ENCODE measurements around the gene BRINP1.

The BRINP1 gene

DNA sequence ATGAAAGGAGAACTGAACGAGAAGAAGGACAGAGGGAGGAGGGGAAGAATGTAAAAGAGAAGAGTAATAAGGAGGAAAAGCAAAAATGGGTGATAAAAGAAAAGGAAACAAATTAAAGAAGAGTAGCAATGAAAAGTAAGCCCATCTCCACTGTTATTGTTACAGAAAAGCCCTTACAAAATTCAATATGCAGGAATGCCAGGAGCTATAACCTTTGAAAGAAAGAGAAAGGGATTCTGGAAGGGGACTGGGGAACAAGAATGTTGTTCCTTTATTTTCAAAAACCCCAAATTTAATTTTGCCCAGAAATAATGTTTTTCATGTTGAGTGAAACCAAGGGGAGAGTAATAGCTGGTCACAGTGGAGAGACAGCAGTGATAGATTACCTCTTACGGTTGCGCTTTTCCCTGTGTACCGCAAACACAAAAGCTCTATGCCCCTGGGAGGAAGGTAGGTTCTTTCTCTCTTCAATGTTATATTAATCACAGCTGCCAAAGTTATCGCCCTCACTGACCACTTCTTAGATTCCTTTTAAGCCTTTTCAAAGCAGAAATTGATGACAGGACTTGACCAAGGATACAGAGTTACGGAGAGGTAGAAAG lies 86.7 kb downstream of the BRINP1 start:
- DNase-seq (ENCODE audit: low read depth): no peak

DNA sequence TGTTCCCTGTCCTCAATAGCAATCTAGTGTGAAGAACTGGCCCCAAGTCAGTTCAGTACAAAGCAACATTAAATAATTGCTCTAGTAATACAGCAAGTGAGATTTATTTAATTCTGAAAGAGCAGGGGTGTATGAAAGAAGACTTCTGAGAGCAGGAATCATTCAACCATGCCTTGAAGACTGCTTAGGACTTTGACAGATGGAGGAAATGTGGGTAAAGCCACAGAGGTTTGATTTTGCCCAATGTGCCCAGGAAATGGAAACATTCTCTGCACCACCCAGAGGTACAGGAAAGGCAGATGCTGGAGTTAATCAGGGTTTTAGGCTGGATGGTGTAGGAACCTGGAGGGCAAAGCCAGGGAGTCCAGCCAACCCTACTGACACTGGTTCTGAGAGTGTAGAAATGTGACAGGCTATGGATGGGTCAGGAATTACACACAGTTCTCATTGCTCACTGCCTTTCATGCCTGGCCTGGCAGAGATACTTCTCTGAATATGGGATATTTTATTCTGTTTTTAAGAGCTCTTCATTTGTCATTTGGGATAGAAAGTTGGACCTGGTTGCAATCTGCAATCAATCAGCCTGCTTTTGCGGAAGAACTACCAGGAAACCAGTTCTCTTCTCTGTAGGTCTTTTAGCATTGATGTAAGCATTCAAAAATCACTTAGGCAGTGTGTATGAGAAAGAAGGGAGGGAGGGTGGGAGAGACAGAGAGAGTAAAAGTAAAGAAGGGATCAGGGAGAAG lies 88.3 kb downstream of the BRINP1 start:
- no peak for DNase-seq (ENCODE audit: low read depth)

DNA sequence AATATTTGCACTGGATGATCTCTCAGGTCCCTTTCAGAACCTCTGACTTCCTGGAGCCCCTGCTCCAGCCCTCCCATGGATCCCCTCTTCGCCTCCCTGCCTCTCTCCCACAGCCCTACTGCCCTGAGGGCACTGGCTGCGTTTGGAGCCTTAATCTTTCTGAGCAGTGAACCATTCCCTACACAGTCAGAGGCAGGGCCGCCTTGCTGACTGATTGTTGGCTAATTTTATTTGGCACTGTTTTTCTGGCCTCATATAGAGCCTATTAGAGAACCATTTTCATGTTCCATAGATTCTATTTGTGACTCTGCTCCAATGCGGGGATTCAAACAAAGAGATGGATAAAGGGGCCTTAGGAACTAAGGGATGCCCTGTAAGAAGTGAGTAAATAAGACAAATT lies 91.1 kb downstream of the BRINP1 start:
- DNase-seq (ENCODE audit: low read depth): no peak

DNA sequence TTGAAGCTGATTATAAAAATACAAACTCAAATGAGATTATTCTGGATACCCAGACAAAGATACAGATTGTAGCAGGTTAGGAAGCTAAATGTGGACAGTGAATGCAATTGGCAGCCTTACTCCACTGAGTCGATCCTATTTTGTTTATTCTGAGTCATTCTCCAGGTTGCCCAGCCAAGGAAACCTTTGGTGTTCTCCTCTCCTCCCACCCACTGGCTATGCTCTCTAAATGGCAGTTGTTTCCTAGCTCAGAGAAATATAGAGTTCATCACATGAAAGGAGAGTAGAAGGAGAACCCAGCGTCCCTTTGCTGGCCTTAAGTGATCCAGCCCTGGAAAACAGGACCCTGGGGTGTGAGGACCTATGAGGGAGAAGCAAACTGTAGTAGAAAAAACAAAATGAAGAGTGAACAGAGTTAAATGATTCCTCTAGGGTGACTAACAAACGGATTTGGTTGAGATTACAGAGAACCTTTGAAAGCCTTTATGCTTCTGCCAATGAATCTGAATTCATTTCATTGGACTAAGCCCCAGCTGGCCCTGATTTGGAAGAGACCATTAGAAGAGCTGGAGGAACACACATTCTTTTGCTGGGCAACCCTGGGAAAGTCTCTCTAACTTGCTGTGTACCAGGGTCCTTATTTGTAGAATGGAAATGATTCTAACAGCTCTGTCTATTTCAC lies 95.1 kb downstream of the BRINP1 start:
- DNase-seq (ENCODE audit: low read depth): peak; percentile 3

DNA sequence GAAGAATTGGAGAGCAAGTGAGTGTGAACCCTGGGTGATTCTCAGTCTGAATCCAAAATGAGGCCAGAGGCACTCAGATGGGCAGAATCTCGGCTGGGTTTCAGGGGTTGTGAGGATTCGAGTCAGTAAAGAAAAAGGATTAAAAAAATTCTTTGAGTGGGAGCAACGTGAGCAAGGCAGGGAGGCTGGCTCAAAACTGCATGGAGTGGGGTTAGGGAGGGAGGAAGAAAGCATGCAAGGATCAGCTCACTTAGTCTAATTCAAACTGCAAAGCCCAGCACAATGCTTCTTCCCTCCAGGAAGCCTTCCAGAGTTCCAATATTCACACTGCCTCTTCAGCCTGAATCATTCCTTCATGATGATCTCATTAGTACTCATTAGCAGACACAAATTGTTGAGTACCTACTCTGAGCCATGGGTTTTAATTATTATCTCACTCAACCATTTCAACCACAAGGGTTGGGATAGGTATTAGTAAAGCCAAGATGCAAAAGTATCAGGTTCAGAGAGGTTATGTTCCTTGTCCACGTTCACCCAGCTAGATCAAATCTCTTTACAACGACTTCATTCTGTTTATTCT lies 95.8 kb downstream of the BRINP1 start:
- no peak for DNase-seq (ENCODE audit: low read depth)

DNA sequence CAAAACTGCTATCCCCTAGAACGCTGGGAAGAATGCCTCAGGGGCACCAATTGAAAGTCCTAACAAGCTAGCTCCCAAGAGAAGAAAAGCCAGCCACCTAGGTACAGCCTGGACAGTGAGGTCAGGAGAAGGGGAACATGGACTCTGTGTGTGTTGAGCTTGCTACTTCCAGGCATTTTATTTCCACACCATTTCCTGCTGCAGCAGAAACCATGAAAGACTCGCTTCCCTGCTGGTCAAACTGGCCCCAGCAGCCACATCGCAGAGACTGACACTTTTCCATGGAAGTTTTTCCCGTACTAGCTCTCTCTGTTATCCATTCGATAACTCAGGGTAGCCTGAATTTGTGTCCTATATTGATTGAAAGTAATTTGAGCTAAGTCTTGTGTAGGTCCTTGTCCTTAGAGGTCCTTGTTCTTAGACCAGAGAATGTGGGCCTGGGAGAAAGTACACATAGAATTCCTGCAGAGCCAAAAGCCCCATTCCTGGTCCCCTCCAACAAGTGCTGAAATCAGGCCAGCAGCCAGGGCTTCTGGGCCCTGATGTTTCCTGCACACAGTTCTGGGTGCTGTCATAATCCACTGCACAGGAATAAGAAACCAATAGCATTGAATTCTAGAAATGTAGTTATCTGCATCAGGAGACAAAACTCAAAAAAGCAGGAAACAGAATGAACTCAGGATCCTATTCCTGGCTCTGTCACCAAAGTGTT lies 96.6 kb downstream of the BRINP1 start:
- no peak for DNase-seq (ENCODE audit: low read depth)

DNA sequence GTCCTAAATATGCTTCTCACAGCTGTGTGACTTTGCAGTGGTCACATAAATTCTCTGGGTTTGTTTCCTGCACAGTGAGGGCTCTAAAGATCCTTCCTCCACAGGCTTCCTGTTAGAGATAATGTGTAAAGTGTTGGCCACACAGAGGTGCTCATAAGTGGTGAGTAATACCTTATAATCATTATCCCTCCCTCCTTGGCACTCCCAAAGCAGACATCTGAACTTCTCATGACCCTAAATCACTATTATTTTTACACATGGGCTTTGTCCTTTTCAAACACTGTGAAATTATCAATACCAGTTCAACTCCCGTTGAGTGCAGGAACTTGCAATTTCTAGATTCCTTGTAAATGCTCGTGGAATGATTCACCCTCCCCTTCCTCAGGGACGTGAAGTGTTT lies 100.2 kb downstream of the BRINP1 start:
- peak; percentile 20 for DNase-seq (ENCODE audit: low read depth)

DNA sequence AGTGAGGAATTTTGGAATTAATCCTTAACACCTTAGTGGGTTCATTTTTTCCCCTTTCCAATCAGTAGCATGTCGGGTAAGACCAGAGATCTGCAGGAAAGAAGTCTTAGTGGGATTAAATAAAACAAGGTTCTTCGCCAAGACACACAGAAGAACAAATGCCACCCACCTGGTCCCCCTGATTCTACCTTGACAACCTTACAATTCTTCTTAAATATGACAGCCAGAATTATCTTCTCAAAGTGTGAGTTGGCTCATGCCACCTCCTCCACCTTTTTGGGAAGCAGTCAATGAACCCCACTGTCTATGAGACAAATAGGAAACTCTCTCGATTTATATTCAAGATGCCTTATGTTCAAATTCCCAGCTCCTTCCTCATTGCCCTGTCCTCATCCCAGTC lies 105.1 kb downstream of the BRINP1 start:
- DNase-seq (ENCODE audit: low read depth): no peak

DNA sequence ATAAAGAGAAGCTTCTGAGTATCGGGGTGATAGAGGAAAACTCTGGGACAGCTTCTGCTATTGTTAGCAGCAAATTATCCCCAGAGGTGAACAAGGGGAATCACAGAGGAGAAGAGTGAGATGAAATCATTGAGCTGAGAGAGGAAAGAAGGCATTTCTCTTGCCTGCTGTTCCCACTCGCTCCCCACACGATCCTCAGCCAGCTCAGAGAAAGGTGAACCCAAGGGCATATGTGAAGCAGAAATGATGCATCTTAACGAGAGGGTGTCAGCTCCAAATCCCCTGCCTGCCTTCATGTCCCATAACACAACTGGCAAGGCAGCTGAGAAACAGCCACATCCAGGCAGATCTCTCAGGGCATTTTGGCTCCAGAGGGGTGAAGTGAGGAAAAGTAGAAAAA lies 111.6 kb downstream of the BRINP1 start:
- no peak for DNase-seq (ENCODE audit: low read depth)

DNA sequence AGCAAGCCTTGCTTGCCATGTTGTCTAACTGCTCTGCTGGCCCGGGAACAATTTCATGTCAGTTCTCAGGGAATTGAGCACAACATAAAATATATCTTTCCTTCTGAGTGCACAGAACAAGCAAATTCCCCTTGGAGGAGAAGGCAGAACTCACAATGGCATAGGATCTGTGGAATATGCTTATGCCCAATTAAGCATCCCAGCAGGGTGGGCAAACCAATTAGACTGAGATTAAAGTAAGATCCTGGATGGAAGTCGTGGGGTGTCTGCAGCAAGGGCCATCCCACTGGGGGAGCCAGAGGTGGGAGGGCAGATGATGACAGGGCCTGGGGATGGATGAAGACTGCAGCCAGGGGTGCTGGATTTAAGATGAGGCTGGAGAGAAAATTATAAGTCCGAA lies 114.1 kb downstream of the BRINP1 start:
- DNase-seq (ENCODE audit: low read depth): no peak

DNA sequence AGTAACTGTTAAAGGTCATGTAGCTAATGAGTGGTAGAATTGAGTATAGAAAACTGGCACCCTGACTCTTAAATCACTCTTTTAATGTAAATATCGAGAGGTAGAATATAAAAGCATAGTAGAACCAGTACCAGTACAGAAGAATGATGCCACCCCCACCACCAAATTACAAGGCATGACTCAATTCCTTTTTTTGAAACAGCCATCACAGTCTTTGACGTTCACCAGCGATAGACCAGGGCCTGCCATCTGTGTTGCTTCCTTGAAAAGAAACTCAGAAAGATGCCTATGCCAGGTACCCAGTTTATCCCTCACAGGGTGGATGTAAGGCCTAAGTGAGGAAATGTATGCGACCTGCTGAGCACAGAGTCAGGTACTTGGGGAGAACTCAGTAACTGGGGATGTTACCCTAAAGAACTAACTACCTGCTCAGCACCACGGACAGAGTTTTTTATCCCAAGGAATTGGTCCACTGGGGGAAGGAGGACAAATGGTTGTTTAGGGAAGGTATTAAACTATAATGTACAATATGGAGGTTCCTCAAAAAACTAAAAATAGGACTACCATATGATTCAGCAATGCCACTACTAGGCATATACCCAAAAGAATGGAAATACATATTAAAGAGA lies 116.5 kb downstream of the BRINP1 start:
- no peak for DNase-seq (ENCODE audit: low read depth)

DNA sequence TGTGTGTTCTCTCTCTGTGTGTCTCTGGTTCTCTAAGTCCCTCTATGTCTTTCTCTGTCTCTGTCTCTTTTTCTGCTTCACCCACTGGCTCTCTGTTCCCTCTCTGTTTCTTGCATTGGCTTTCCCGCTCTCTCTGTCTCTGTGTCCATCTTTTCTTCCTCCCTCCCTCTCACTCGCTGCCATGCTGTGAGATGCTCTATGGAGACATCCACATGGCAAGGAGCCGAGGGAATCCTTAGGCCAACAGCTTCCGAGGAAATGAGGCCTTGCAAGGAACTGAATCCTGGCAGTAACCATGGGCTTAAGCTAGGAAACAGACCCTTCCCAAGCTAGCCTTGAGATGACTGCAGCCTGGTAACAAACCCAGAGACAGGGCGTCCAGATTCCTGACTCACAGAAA lies 117.3 kb downstream of the BRINP1 start:
- DNase-seq (ENCODE audit: low read depth): no peak

DNA sequence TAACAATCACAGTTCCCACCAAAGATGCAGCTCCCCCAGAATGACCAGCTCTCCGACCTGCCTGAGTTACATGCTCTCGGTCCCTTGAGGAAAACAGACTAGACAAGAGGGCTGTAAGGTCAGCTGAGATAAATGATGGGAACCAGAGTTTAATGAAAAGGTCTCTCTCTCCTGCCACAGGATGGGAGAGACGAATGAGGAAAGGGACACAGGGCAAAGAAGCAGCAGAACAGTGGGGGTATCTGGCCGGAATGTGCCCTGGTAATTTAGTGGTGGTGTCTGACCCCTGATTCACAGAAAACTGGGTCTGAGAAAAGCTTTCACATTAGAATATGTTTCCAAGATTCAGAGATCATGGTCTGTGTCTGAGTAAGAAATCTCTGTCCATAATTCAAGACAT lies 118.5 kb downstream of the BRINP1 start:
- DNase-seq (ENCODE audit: low read depth): no peak

DNA sequence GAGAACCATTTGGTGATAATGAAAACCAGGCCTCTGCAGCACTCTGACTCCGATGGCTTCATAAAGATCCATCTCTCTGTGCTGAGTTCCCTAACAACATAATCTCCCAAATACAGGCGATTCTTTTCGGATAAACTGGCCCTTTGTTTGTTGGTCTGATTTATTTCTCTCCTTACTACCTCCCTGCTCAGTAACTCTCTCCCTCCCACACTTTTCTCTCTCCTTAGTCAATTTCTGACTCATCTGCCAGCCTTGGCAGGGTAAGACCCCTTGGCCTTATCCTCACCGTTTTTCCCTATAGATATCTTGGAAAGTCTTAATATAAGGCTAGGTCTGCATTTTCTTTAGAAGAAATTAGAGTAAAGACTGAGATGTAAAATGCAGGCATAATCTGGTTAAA lies 128.7 kb downstream of the BRINP1 start:
- no peak for DNase-seq (ENCODE audit: low read depth)

DNA sequence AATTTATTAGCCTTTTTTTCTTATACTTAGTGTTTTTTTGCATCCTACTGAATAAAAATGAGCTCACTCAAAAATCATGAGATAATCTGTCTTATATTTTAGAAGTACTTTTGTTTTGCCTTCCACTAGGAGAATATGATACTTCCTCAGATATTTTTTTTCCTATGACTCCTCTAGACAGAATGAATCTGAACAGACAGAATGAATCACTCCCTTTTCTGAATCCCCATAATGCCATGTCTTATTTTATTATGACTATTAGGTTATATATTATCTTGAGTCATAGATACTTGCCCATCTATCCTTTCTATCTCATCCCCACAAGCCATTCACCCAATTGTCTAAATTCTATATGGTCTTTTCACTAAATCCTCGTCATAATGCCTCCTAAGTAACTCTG lies 134.6 kb downstream of the BRINP1 start:
- DNase-seq (ENCODE audit: low read depth): peak; percentile 9

DNA sequence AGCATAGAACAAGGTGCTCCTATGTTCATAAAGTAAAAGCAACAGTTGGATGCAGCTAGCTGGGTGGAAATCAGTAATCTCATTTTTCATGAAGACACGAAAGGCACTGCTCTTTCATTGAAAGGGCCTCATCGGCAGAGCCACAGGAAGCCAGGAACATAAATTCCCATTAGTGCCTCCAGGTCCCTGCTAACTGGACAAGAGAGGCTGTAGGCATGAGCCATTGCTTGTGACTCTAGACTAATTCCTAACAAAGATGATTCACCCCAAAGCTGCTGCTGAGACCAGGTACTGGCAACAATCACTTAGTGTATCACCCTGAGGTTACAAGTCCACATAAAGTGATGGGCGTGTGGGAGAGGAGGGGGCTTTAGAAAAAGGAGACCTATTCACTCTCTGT lies 141.8 kb downstream of the BRINP1 start:
- no peak for DNase-seq (ENCODE audit: low read depth)

DNA sequence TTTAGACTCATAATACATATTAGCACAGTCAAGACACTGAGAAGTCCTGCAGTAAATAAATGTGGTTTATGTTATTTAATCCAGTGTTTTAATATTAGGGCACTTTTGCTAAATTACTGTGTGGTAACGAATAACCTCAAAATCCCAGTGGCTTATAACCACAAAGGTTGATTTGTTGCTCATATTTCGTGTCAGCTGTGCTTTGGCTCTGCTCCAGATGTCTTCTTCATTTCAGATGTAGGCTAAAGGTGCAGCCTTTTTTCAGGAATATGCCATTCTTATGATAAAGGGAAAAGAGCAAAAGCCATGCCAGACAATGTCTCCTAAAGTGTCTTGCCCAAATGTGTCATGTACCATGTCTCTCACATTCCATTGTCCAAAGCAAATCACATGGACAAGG lies 144.8 kb downstream of the BRINP1 start:
- DNase-seq (ENCODE audit: low read depth): no peak

DNA sequence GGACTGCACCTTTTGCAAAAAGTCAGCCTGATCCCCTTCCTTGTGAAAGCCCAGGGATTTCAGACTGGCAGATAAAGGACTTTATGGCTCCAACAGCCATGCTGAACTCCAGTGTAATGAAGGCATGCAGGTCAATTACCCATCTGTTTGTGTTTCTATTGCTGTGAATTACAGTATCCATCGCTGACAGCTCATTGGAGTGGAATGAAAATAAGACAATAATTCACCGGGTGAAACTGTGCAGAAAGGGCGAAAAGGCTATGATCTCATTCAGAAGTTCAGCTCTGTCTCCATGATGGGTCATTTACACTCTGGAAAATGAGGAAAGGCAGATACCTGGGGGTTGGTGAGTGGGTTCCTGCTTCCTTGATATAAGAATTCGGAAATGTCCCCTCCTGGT lies 148.0 kb downstream of the BRINP1 start:
- no peak for DNase-seq (ENCODE audit: low read depth)

DNA sequence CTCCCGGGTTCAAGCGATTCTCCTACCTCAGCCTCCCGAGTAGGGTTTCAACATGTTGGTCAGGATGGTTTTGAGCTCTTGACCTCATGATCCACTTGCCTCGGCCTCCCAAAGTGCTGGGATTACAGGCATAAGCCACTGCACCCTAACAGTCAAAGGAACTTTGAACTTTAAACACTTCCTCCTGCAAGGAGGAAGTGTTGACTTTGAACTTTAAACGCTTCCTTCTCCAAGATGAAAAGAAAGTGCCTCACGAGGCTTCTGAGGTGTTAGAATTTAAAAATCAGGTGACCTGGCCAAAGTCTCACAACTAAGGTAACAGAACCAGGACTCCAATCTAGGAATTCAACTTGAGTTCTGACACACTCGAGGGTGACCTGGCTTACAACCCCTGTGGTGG lies 150.9 kb downstream of the BRINP1 start:
- no peak for DNase-seq (ENCODE audit: low read depth)

DNA sequence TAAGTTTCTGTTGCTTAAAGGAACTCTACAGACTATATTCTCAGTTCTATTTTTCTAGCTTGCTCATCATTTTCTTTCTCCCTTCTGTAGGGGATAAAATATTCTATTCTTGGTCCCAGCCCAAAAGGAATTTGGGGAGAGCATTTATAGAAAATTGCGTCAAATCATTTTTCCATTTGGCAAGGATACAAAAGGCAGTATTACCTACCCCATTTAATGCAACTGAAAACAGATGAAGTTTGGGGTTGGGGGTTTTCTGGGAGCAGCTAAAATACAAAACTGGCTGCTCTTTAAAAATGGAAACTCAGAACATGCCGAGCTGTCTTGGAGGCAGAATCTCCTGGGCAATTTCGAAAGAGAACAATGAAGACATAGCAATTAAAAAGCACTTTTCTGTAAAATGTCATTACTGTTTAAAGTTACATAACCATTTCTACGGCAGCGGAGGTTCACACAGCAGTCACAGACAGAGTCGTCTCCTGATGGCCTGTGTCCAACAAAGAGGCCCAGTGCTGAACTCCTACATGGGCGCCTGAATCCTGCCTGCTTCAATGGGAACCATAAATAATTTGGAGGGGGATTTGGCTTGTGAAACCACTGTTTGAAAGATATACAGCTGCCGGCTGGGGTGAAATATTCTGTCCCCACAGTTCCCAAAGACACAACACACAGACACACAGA lies 152.4 kb downstream of the BRINP1 start:
- no peak for DNase-seq (ENCODE audit: low read depth)

DNA sequence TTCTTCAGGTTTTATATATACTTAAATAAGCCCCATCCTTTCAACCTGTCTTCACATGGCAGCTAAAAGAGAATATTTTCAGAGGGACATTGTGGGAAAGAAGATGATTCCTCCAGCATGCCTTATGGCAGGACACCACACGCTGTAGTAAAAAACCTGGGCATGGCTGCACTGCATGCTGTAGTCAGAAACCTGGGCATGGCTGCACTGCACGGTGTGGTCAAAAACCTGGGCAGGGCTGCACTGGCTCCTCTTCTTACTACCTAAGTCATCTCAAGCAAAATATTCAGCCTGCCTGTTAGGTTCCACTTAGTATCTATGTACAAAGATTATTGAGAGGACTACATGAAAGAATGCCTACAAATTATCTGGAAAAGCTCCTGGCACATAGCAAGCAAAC lies 153.6 kb downstream of the BRINP1 start:
- DNase-seq (ENCODE audit: low read depth): no peak

DNA sequence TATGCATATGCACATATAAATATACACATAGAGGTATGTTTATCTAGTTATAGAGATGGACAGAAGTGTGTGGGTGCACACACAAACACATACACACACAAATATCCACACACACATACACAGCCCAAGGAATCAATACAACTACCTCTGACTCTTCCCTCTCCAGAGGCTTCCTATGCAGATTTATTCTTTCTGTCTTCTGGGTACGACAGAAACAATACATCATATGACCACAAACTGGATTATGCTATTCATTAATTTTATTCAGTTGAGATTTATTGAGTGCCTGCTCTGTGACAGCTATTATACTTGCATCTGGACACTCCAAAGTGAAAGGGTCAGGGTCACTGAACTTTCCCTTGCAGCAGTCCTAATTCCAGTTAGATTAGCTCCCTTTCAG lies 155.8 kb downstream of the BRINP1 start:
- no peak for DNase-seq (ENCODE audit: low read depth)

Data from iris pigment epithelial cell (primary cell).